GM12872 (cell line): ENCODE data around the gene PTX4.

Experiments
- TF ChIP-seq, protein P1 (sequence below): IDR thresholded peaks from 3 replicates; pipeline ENCODE4 v1.5.1; 2011; ENCODE audit warnings: low read depth, mild to moderate bottlenecking, low read length, moderate library complexity; ENCODE audit not compliant: insufficient read depth

Gene PTX4

DNA sequence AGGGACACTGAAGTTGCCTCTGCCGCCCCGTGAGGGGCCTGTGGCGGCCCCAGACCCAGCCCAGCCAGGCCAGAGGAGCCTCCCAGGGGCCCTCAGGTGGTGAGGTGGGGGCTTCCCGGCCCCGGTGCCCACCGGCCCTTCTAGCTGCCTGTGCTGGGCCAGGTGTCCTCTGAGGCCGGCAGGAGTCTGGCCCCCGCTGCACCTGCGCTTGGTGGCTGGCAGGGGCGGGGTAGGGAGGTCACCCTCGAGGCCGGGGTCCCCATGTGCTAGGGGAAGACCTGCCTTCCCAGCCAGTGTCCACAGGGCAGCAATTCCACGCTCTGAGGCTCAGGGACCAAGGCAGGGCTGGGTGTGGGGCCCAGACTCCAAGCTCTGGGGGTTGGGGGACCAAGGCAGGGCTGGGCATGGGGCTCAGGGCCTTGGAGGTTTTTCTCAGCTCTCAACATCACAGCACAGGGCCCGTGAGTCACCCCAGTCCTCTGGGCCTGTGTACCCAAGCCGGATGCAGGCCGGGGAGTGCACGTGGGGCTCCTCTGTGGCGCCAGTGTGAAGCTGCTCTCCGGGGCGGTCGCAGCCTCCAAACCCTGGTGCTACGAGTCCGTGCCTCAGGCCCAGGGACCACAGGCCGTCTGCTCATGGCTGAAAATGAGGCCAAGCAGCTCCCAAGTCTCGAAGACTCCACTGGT lies 43.1 kb downstream of the PTX4 start:
- TF ChIP-seq, protein P1, sequence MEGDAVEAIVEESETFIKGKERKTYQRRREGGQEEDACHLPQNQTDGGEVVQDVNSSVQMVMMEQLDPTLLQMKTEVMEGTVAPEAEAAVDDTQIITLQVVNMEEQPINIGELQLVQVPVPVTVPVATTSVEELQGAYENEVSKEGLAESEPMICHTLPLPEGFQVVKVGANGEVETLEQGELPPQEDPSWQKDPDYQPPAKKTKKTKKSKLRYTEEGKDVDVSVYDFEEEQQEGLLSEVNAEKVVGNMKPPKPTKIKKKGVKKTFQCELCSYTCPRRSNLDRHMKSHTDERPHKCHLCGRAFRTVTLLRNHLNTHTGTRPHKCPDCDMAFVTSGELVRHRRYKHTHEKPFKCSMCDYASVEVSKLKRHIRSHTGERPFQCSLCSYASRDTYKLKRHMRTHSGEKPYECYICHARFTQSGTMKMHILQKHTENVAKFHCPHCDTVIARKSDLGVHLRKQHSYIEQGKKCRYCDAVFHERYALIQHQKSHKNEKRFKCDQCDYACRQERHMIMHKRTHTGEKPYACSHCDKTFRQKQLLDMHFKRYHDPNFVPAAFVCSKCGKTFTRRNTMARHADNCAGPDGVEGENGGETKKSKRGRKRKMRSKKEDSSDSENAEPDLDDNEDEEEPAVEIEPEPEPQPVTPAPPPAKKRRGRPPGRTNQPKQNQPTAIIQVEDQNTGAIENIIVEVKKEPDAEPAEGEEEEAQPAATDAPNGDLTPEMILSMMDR, result no peak

DNA sequence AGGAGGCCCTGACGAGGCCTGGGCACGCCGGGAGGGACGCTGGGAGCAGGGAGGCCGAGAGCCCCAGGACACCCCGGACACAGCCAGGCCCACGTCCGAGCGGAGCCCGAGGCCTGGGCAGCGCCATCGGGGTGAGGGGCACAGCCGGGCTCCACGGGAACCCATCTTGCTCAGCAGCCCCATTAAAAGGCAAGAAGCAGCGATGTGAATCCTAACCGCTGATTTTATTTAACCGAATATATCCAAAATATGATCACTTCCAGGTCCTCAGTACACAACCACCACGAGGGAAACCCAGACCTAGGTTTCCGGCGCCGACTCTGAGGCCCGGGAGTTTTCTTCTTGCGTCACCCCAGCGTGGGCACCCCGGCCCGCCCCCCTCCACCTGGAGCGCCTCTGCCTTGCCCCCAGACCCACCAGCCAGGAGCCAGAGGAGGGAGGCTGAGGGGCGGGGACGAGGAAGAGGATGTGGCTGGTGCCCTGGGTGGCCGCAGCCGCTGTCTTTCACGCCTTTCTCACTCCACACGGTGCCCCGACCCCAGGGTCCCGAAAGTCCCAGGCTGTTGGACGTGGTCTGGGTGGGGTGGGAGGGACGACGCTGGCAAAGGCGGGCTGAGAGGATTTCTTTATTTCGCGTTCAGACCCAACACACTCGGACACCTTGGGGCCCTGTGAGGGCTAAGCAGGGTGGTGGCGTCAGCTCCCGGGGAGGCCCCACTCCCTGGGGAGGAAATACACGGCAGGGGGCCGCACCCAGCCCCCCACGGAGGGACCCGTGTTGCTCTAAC lies 43.8 kb downstream of the PTX4 start:
- TF ChIP-seq, protein P1, result no peak

DNA sequence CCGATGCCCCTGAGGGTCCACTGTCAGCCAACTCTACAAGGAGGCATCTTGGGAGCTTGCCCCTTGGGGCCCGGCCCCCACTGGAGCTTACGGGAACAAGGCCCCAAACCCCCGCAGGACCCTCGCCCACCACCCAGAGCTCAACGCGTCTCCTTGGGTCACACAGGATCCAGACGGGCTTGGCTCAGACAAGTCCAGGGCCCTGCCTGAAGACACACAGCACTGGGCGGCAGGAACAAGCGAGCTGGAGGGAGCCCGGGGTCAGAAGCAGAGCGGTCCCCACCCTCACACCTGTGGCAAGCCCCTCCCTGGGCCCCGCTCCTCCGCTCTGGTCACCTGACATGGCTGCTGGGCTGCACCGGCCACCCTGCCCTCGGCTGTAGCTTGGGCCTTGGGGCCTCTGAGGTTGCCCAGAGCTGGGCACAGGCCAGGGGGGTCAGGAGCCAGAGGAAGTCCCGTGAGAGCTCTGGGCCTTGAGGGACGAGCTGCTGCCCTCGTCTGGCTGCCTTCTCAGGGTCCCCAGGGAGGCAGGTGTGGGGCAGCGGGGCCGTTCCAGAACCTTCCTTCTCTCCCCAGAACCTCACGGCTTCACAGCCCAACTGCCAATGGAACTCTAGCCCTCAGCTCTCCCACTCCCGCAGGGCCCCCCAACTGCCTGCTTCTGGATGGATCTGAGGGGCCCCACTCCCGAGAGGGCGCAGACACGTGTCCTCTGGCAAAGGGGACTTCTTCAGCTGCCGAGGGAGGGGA lies 44.6 kb downstream of the PTX4 start, which contains the start of gene CCDC154:
TSS of gene CCDC154 (minus strand) at position 577 of the 750 bp plus-strand sequence. CDS start at position 343, 234 bp downstream.
- TF ChIP-seq, protein P1, result no peak

DNA sequence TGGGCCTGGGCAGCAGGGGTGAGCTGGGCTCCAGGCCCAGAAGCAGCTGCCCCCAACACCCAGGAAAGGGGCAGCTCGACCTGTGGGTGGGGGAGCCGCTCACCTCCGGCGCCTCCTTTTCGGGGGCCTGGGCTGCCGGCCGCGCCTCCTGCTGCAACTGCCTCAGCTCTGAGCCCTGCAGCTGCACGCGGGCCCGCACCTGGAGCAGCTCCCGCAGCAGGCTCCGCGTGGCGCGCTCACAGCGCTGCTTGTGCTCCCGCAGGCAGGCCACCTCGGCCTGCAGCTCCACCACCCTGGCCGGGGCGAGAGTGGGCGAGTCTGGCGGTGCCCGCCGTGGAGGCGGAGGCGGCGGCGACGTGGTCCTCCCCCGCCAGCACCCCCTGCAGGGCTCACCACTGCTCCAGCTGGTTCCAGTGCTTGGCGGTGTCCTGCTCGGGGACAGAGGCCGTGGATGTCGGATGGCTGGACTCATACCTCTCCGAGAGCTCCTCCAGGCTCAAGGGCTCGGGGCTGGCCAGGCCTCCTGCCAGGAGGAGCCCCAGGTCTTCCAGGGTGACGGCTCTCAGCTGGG lies 45.3 kb downstream of the PTX4 start:
- TF ChIP-seq, protein P1, result no peak

DNA sequence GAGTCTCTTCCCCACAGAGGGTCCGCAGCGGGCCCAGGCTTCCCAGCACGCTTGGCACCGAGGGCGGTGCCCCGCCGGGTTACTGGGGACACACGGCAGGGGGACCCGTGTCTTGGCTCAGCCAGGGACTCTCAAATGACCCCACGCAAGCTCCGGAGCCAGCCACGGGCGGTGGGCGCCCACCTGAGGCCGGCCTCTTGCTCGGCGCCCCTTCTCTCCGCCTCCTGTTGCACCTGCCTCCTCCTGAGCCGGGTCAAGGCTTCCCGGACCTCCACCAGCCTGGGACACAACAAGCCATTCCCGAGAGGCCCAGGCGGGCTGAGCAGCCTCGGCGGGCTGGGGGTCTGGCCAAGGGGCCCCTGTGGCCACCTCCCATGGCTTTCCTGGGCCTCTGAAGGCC lies 46.0 kb downstream of the PTX4 start:
- TF ChIP-seq, protein P1, result no peak

DNA sequence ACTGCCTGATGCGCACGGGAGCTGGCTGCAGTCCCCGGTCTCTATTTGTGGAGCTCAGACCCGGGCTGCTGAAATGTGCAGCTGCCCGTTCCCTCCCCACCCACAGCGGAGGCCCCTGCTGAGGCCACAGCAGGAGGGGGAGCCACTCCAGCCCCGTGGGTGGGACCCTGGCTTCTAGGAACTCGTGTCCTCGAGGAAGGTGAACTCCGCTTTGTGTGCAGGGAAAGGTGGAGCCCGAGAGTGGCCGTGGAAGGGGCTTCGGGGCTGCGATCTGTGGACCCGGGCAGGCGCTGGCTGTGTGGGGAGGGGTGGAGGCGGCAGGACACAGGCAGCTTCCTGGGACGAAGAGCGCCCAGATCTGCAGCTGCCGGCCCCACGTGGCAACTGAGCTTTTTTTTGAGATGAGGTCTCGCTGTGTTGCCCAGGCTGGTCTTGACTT lies 47.3 kb downstream of the PTX4 start:
- TF ChIP-seq, protein P1, result no peak
